MM.1S (cell line): ENCODE measurements around the gene MYMK.

ENCODE experiments used
- DNase-seq: peaks from one replicate; pipeline ENCODE4 v3.0.0-alpha.2; 2015
- H2AFZ ChIP-seq: fragments of 300-600 bp; sonication (generic); 2 replicates; pipeline ENCODE4 v1.6.0; 2016; ENCODE audit warnings: antibody characterized with exemption, low read length
- H3F3A ChIP-seq: fragments of 300-600 bp; sonication (generic); 2 replicates; pipeline ENCODE4 v1.6.1; 2016; ENCODE audit warnings: mild to moderate bottlenecking, antibody characterized with exemption, low read length, moderate library complexity, mixed read lengths; ENCODE audit not compliant: insufficient read depth
- H3K27ac ChIP-seq: fragments of 300-600 bp; sonication (generic); 2 replicates; pipeline ENCODE4 v1.5.1; 2016; ENCODE audit warnings: mild to moderate bottlenecking, low read length
- H3K27me3 ChIP-seq: fragments of 300-600 bp; sonication (generic); replicated peaks from 2 replicates; pipeline ENCODE4 v1.6.0; 2016; ENCODE audit warnings: low read length; ENCODE audit not compliant: insufficient read depth
- H3K36me3 ChIP-seq: fragments of 300-600 bp; sonication (generic); replicated peaks from 2 replicates; pipeline ENCODE4 v1.6.1; 2016; ENCODE audit warnings: mild to moderate bottlenecking, low read length, mixed read lengths; ENCODE audit not compliant: insufficient read depth
- H3K4me1 ChIP-seq: fragments of 300-600 bp; sonication (generic); 2 replicates; pipeline ENCODE4 v1.6.1; 2016; ENCODE audit warnings: low read length, mixed read lengths
- H3K4me2 ChIP-seq: fragments of 300-600 bp; sonication (generic); 2 replicates; pipeline ENCODE4 v1.6.0; 2016; ENCODE audit warnings: low read depth, low read length
- H3K4me3 ChIP-seq: fragments of 300-600 bp; sonication (generic); 2 replicates; pipeline ENCODE4 v1.5.1; 2016; ENCODE audit warnings: low read length, mixed read lengths
- H3K79me2 ChIP-seq: fragments of 300-600 bp; sonication (generic); 2 replicates; pipeline ENCODE4 v1.6.1; 2016; ENCODE audit warnings: mixed run types, low read length, mixed read lengths
- H3K9ac ChIP-seq: fragments of 300-600 bp; sonication (generic); 2 replicates; pipeline ENCODE4 v1.6.1; 2016; ENCODE audit warnings: low read length, mixed read lengths
- H3K9me2 ChIP-seq: fragments of 300-600 bp; sonication (generic); replicated peaks from 2 replicates; pipeline ENCODE4 v1.6.1; 2016; ENCODE audit warnings: mild to moderate bottlenecking, low read length, mixed read lengths; ENCODE audit not compliant: insufficient read depth
- H3K9me3 ChIP-seq: fragments of 300-600 bp; sonication (generic); replicated peaks from 2 replicates; pipeline ENCODE4 v1.6.1; 2016; ENCODE audit warnings: mild to moderate bottlenecking, low read length, mixed read lengths; ENCODE audit not compliant: insufficient read depth
- H4K20me1 ChIP-seq: fragments of 300-600 bp; sonication (generic); 2 replicates; pipeline ENCODE4 v1.6.1; 2016; ENCODE audit warnings: mild to moderate bottlenecking, low read length, moderate library complexity, mixed read lengths; ENCODE audit not compliant: insufficient read depth
- CTCF ChIP-seq: fragments of 300-600 bp; sonication (generic); IDR thresholded peaks from 2 replicates; pipeline ENCODE4 v1.5.1; 2016; ENCODE audit warnings: antibody characterized with exemption, low read length, mixed read lengths
- EZH2 ChIP-seq: fragments of 300-600 bp; sonication (generic); optimal IDR thresholded peaks from 2 replicates; pipeline ENCODE3; 2017; ENCODE audit warnings: low read depth, mild to moderate bottlenecking, antibody characterized with exemption, low read length, mixed read lengths
- EZH2phosphoT487 ChIP-seq: fragments of 300-600 bp; sonication (generic); IDR thresholded peaks from 2 replicates; pipeline ENCODE4 v1.6.1; 2018; ENCODE audit warnings: antibody characterized with exemption, low read length

Gene MYMK

GRCh38 chr9:133518706-133519449, 5.9 kb downstream of the MYMK start:
- no peaks in the 10 kb centered on the region for H3F3A ChIP-seq
- no peak overlapping the region for H3K27ac ChIP-seq
- no peak overlapping the region for H3K9ac ChIP-seq
- H3K4me1 ChIP-seq = no peaks in the 10 kb centered on the region
- no peak for DNase-seq
- no peak overlapping the region for H3K4me2 ChIP-seq
- TF ChIP-seq CTCF (no peak), EZH2 (no peak), EZH2phosphoT487 (no peak)
- H3K9me3 ChIP-seq = no peaks in the 10 kb centered on the region
- H2AFZ ChIP-seq = no peak overlapping the region
- H4K20me1 ChIP-seq = no peaks in the 10 kb centered on the region
- H3K79me2 ChIP-seq = no peaks in the 10 kb centered on the region
- peaks cover 94% of the 10 kb centered on the region for H3K27me3 ChIP-seq
- H3K4me3 ChIP-seq = no peak overlapping the region
- no peaks in the 10 kb centered on the region for H3K36me3 ChIP-seq
- no peaks in the 10 kb centered on the region for H3K9me2 ChIP-seq

- H4K20me1 ChIP-seq = no peaks in the 10 kb centered on the region
- H3K79me2 ChIP-seq = no peaks in the 10 kb centered on the region
- H3K9ac ChIP-seq = no peak overlapping the region
- H3K4me2 ChIP-seq = no peak overlapping the region
- H3K36me3 ChIP-seq = no peaks in the 10 kb centered on the region
- H3K27ac ChIP-seq = no peak overlapping the region
- peaks cover 94% of the 10 kb centered on the region for H3K27me3 ChIP-seq
- no peaks in the 10 kb centered on the region for H3K4me1 ChIP-seq
- TF ChIP-seq EZH2phosphoT487 (no peak), EZH2 (no peak), CTCF (no peak)
- H3F3A ChIP-seq = no peaks in the 10 kb centered on the region
- H2AFZ ChIP-seq = no peak overlapping the region
- no peak overlapping the region for H3K4me3 ChIP-seq
- DNase-seq = no peak
- no peaks in the 10 kb centered on the region for H3K9me3 ChIP-seq
- no peaks in the 10 kb centered on the region for H3K9me2 ChIP-seq
Observed at GRCh38 chr9:133518200-133518599, 6.6 kb downstream of the MYMK start.

- Histone ChIP-seq H3F3A (no peaks in the 10 kb centered on the region), H3K27me3 (peaks cover 94% of the 10 kb centered on the region), H4K20me1 (no peaks in the 10 kb centered on the region), H3K9me2 (no peaks in the 10 kb centered on the region), H3K4me2 (no peak overlapping the region), H3K9me3 (no peaks in the 10 kb centered on the region), H3K4me1 (no peaks in the 10 kb centered on the region), H3K4me3 (no peak overlapping the region), H3K27ac (no peak overlapping the region), H3K9ac (no peak overlapping the region), H3K79me2 (no peaks in the 10 kb centered on the region), H3K36me3 (no peaks in the 10 kb centered on the region), H2AFZ (no peak overlapping the region)
- TF ChIP-seq CTCF (no peak), EZH2 (no peak), EZH2phosphoT487 (no peak)
- DNase-seq = no peak
Observed at GRCh38 chr9:133517711-133518110, 7.0 kb downstream of the MYMK start.
